Measurements from ENCODE around the gene PLBD2. TPM values are rescaled to one million over a fixed set of nuclear protein-coding genes. Genes with fewer than 3 reads are reported as not detected.

PLBD2 gene
- total RNA-seq, 1 experiment from 2014 or later = 31.4 TPM

DNA sequence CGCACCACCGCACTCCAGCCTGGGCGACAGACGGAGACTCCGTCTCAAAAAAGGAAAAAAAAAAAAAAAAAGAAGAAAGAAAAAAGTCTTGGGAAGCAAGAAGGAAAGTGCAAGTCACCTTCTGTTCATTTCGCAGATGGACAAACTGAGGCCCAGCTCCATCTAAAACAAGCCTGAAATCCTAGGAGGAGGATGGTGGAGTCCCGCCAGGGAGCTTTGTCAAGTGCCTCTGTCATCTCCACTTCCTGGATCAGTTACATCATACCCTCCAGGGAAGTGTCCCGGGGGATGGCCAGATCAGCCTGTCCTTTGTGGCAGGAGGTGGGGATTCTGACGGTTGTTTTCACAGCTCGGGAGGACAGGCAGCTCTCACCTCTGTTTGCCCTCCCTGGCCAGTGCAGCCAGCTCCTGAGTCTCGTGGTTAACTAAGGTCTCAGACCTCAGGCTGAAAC is 55.1 kb downstream of the PLBD2 start:
- Histone ChIP-seq H3K23me2 (ENCODE audit: insufficient read length, low read depth, low read length, poor library complexity, severe bottlenecking) (no peaks in the 10 kb centered on the region), H3K18ac (ENCODE audit: insufficient read length, low read depth, low read length) (peak overlapping the region; percentile 52), H2BK120ac (ENCODE audit: low read depth, low read length, poor library complexity, severe bottlenecking) (no peak overlapping the region), H3K56ac (ENCODE audit: insufficient read length, low read depth, low read length) (no peak overlapping the region), H3K27ac (ENCODE audit: insufficient read length, low read depth, low read length) (no peak overlapping the region), H3K9ac (ENCODE audit: extremely low read depth, insufficient read length, low read length) (no peak overlapping the region), H3K4me2 (ENCODE audit: insufficient read depth, insufficient read length, low read length) (no peak overlapping the region), H3K14ac (ENCODE audit: insufficient read depth, low read length) (no peak overlapping the region; the same call in 1 of the 2 replicates), H3T11ph (ENCODE audit: low read length) (no peak overlapping the region), H2AFZ (ENCODE audit: low read length) (no peak overlapping the region), H4K20me1 (ENCODE audit: control insufficient read depth, insufficient read depth, insufficient read length) (no peaks in the 10 kb centered on the region), H2BK15ac (ENCODE audit: low read depth, low read length) (no peak overlapping the region), H2BK20ac (ENCODE audit: low read depth, low read length, poor library complexity, severe bottlenecking) (no peak overlapping the region), H3K23ac (ENCODE audit: insufficient read length, low read depth, low read length) (no peak overlapping the region), H3K9me3 (ENCODE audit: control insufficient read depth, low read depth, low read length) (no peaks in the 10 kb centered on the region), H3K4me1 (ENCODE audit: insufficient read depth, low read length) (no peaks in the 10 kb centered on the region), H2BK5ac (ENCODE audit: insufficient read length, low read length) (no peak overlapping the region), H4K8ac (replicated peaks; ENCODE audit: insufficient read length, low read depth, low read length) (no peak overlapping the region), H3K4ac (ENCODE audit: low read depth, low read length) (no peak overlapping the region), H2AK5ac (ENCODE audit: insufficient read length, low read length) (no peak overlapping the region), H3K79me2 (ENCODE audit: insufficient read depth, low read length) (no peaks in the 10 kb centered on the region), H4K5ac (ENCODE audit: insufficient read length, low read depth, low read length) (no peak overlapping the region), H4K91ac (ENCODE audit: insufficient read length, low read depth, low read length) (no peak overlapping the region), H3K79me1 (ENCODE audit: insufficient read depth, low read depth, low read length, poor library complexity, severe bottlenecking) (no peaks in the 10 kb centered on the region), H2BK12ac (ENCODE audit: insufficient read length, low read depth, low read length) (no peak overlapping the region), H3K27me3 (ENCODE audit: insufficient read depth, low read length) (no peaks in the 10 kb centered on the region)
- no peaks in the 10 kb centered on the region; a peak in 1 of 5 replicates for H3K9me3 Mint-ChIP-seq
- H3K4me1 Mint-ChIP-seq = peaks cover 3 to 11% of the 10 kb centered on the region in 2 experiments; a peak in 2 of 4 replicates
- no peak overlapping the region for H3K27ac Mint-ChIP-seq
- TF ChIP-seq, protein P1, sequence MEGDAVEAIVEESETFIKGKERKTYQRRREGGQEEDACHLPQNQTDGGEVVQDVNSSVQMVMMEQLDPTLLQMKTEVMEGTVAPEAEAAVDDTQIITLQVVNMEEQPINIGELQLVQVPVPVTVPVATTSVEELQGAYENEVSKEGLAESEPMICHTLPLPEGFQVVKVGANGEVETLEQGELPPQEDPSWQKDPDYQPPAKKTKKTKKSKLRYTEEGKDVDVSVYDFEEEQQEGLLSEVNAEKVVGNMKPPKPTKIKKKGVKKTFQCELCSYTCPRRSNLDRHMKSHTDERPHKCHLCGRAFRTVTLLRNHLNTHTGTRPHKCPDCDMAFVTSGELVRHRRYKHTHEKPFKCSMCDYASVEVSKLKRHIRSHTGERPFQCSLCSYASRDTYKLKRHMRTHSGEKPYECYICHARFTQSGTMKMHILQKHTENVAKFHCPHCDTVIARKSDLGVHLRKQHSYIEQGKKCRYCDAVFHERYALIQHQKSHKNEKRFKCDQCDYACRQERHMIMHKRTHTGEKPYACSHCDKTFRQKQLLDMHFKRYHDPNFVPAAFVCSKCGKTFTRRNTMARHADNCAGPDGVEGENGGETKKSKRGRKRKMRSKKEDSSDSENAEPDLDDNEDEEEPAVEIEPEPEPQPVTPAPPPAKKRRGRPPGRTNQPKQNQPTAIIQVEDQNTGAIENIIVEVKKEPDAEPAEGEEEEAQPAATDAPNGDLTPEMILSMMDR (conservative IDR thresholded peaks at IDR 0.05) = no peak
- H3K36me3 Mint-ChIP-seq (ENCODE audit: insufficient read depth in 1 of 3, low read depth in 3 of 3) = no peaks in the 10 kb centered on the region
- H3K4me3 Mint-ChIP-seq = no peak overlapping the region
- WGBS (ENCODE audit: extremely low coverage, insufficient read length, low lambda C conversion rate) = no CpG with 5 or more reads among the region's 11 CpGs
- H3K27me3 Mint-ChIP-seq (ENCODE audit: low read depth) = peaks cover 4% of the 10 kb centered on the region
- DNase-seq = no peak
